HTERT RPE-1 (cell line): ENCODE measurements around the gene MT1X.
"Not testable (repeated sequence)": the region's sequence is repeated elsewhere in the genome, so short reads cannot be mapped to it uniquely, and the experiment has no call there.

Source experiments
- in situ Hi-C: fragments of 300-500 bp; cut with MboI; formaldehyde crosslinking; loops from 4 replicates; pipeline ENCODE4 v1.14.3; 2020; ENCODE audit warnings: low sequenced_read_pairs

MT1X gene

DNA sequence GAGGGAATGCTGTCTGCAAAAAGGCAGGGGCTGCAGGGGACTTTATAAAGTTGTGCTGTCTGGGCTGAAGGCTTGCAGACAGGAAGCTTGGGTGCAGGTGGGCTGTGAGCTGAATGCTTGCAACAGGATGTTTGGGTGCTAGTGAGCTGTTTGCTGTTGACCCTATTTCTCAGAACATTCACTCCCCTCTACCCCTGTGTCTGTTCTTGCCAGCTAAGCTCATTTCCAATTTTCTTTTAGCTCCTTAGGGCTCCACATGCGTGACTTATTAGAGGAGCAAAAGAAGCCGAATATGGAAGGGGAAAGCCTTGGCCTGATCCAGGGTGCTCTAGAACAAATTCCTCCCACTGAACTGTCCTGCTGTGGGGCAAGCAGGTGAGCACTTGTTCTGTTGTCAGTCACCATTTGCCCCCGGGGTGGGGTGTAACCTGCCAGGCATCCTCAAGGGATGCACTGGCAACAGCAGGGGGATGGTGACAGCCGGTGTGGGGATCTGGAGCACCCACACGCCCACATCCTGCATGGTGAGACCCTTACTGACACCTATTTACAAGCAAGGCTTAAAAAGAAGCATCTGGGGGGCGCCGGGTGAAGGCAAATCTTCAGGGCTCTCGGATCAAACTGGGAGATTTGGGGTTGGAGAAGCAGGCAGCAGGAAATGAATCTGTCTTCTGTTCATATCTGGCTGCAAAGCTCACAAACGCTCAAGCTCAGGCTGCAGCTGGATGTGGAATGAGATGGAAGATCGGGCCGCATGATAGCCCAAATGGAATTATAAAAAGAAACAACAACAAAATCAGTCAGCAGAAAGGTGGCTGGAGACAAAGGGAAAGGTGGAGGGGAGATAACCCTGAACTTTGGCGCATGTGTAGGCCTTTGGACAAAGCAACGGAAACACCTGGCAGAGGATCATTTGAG is 26.5 kb downstream of the MT1X start:
- in situ Hi-C loops, result no loop called here

- in situ Hi-C loops, result no loop called here
Observed at GRCh38 chr16:56709443-56710040, 27.3 kb downstream of the MT1X start.

DNA sequence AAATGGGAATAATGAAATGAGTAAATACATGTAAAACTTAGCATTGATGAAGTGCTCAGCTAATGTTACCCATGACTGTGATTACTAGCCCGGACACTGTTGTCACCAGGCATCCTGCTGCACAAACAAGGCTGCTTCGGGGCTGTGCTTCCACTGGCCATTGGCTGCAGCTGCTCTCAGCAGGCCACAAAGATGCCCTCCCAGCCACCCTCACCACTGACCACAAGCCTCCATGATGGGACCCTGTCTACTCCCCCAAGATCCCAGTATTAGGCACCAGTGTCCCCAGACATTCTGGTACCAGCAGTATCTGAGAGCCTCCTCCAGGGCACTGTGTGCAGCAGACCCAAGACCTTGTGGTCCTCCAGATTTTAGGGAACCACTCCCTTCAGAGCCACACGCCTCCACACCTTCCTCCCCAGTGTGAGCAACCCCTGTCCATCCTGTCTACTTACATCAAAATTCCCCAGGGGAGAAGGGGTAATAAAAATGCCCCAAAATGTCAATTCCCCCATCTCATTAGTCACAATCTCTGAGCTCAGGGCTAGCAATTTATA is 28.0 kb downstream of the MT1X start:
- in situ Hi-C loops, result no loop called here

DNA sequence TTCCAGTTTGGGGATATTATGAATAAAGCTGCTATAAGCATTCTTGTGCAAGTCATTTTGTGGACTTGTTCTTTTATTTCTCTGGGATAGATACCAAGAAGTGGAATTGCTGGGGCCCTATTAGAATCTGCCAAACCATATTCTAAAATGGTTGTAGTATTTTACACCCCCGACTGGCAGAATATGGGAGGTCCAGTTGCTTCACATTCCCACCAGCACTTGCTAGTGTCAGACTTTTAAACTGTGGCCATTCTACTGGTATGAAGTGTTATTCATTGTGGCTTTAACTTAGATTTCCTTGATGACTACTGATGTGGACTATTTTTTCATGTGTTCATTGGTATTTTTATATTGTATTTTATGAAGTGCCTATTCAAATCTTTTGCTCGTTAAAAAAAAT is 29.6 kb downstream of the MT1X start:
- in situ Hi-C loops, result no loop called here

DNA sequence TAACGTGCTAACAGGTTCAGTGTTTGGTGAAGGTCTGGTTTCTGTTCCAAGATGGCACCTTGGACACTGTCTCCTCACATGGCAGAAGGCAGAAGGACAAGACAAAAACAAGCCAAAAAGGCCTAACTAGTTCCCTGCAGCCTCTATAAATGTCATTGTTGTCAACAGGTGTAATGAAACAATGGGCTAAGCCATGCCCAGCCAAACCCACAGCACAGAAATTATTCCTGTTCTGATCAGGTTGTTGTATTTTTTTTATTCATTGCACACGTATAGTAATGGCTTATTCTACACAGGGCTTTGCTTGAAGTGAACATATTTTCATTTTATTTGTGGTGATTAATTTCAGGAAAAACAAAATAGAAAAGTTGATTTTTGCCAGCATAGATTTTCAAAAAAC is 31.5 kb downstream of the MT1X start:
- in situ Hi-C loops, result no loop called here

DNA sequence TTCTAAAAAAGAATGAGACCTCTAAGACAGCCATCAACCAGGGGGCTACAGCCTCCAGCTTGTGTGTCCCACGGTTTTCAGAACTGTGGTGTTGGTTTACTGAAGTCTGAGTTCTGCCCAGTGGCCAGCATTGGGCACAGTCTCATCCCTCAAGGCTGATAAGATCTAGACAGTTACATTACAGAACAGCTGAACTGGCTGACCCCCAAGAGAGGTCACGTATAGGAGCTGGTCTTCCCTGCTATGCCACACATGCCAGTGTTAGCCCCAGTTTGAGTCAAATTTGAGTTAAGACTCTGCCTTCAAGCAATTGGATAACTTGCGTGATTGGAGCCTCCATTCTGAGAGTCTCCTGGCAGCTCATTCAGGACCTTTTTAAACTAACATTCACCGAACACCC is 32.9 kb downstream of the MT1X start:
- in situ Hi-C loops, result no loop called here

- in situ Hi-C loops, result no loop called here
Observed at GRCh38 chr16:56716761-56717160, 34.5 kb downstream of the MT1X start.

- in situ Hi-C loops, result not testable (repeated sequence)
Observed at GRCh38 chr16:56717532-56717931, 35.3 kb downstream of the MT1X start.

GRCh38 chr16:56722200-56722842 is 40.1 kb downstream of the MT1X start:
- in situ Hi-C loops, result no loop called here

DNA sequence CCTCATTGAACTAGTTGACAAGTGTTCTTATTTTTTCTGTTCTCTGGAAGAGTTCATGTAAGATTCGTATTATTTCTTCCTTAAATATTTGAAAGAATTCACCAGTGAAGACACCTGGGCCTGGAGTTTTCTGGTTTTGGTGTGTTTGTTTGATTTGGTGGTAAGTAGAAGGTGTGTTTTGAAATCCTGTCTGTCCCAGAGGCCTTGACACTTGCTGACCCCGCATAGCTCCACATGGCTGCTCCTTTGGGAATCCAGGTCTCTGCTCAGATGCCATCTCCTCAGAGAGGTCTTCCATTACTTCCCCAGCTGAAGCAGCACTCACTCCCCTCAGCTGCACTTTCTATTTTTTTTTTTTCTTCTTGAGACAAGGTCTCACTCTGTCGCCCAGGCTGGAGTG is 41.9 kb downstream of the MT1X start:
- in situ Hi-C loops, result no loop called here

DNA sequence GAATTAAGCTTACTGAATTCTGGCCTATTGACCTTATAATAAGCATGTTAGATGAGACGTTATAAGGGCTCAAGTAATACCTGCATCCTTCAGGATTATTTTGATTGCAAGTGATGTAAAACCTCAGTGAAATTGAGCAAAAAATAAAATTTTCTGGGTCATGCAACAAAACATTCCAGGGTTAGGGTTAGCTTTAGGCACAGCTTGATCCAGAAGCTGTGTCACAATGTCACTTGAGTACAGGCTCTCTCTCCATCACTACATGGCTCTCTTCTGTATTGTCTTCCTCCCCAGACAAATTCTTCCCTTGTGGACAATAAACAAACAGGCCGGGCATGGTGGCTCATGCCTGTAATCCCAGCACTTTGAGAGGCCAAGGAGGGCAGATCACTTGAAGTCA is 44.0 kb downstream of the MT1X start:
- in situ Hi-C loops, result no loop called here

DNA sequence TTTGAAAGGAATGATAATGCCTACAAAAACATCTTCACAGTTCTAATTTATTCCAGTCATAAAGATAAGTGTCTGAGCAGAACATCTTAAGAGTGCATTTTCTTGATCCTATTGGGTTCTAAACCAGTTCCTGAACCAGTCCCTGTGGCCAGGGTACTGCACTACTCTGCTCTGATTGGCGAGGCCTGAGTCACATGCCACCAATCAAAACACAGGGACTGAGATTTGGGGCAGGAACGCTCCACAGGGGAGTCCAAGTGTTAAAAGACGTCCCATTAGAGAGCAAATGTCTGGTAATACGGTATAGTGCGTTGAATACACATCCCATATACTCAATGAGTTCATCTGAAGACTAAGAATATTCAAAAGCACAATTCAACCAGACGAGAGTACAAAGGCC is 44.7 kb downstream of the MT1X start:
- in situ Hi-C loops, result no loop called here

DNA sequence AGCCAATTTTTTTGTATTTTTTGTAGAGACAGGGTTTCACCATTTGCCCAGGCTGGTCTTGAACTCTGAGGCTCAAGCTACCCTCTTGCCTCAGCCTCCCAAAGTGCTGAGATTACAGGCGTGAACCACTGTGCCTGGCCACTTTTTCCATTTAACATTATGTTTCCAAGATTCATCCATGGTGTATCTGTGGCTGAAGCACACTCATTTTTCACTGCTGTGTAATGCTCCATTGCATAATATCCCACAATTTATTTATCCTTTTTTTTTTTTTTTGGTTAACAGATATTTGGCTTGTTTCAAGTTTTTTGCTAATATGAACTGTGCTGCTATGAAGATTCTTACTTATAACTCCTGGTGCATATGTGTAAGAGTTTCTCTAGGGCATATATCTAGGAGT is 45.8 kb downstream of the MT1X start:
- in situ Hi-C loops, result no loop called here

DNA sequence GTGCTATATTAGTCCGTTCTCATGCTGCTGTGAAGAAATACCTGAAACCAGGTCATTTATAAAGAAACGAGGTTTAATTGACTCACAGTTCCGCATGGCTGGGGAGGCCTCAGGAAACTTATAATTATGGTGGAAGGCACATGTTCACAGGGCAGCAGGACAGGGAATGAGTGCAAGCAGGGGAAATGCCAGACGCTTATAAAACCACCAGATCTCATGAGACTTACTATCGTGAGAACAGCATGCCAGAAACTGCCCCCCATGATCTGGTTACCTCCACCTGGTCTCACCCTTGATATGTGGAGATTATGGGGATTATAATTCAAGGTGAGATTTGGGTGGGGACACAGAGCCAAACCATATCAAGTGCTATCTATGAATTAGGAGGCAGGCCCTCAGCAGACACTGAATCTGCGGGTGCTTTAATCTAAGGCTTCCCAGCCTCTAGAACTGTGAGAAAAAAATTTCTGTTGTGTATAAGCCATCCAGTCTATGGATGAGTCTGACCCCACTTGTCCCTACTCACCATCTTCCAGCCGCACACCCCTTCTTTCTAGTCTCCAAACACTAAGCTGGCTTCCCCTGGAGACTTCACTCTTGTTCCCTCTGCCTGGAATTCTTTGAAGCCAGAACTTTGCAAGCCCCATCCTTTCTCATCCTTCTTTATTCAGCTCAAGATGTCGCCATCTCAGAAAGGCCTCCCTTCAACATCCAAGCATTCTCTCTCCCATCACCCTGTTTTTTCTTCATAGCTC is 46.9 kb downstream of the MT1X start:
- in situ Hi-C loops, result no loop called here

- in situ Hi-C loops, result no loop called here
Observed at GRCh38 chr16:56729735-56730662, 47.7 kb downstream of the MT1X start, which contains the start of gene NUP93. NUP93 (plus strand) TSS chr16:56730129; CDS start chr16:56748248, 18,119 bp downstream.

DNA sequence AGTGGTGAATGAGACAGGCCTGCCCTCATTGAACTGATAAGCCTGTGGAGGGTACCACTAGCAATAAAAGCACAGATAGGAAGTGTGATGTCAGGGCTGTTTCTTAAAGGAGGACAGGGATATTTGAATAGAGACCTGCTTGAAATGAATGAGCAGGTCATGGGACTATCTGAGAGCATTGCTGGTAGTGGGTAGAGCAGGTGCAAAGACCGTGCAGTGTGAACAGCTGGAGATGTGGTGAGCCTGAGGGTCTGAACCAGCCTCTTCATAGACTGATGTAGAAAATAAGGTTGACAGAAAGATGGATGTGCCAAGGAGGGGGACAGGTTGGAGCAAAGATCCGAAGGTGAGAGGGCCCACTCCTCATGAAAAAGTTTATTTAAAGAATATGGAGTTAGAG is 50.1 kb downstream of the MT1X start:
- in situ Hi-C loops, result no loop called here

GRCh38 chr16:56732832-56733231 is 50.6 kb downstream of the MT1X start:
- in situ Hi-C loops, result no loop called here
